HG03025 (cell line): ENCODE data around the gene SMG9.
"Not testable (repeated sequence)": the region's sequence is repeated elsewhere in the genome, so short reads cannot be mapped to it uniquely, and the experiment has no call there.

Experiments used
- ATAC-seq: cut with Tn5 transposase; IDR thresholded peaks from one replicate; pipeline ENCODE4 v1.9.1; 2021; ENCODE audit warnings: mild to moderate bottlenecking, moderate library complexity; ENCODE audit not compliant: unreplicated experiment, low FRiP score

SMG9 gene

DNA sequence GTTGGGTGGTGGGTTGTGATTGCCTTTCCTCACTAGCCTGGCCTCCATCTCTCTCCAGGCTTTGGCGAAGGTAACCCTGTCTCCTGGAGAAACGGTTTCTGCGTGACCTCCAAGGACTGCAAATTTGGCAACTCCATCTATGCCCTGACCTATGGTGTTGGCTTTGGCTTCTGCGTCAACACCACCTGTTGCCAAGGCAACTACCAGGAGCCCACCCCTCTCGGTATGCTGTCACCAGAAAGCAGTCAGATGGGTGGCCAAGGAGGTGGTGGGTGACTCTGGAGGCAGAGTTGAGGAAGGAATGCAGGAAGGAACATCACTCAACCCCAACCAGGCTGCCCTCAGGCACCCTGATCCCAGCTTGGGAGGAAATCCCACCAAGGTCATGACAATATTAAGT lies 57.5 kb downstream of the SMG9 start:
- ATAC-seq, result no peak

- no peak for ATAC-seq
Observed at GRCh38 chr19:43695985-43696704, 58.6 kb downstream of the SMG9 start.

- ATAC-seq, result no peak
Observed at GRCh38 chr19:43694553-43694952, 60.2 kb downstream of the SMG9 start.

DNA sequence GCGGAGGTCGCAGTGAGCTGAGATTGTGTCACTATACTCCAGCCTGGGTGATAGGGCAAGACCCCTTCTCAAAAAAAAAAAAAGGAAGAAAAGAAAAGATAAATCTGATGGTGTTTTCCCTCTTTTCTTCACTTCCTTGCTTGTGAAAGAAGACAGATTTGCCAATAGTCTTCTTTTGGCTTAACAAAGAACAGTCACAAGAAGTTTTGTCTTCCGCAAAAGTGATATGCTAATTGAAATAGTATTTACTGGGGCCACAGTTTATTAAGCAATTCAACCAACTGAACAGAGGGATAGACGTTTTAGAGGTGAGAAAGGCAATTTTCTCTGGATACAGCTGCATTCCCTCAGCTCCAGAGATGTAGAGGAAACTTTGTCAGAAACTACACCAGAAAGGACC lies 61.9 kb downstream of the SMG9 start:
- ATAC-seq, result no peak

- ATAC-seq, result no peak
Observed at GRCh38 chr19:43692385-43692784, 62.4 kb downstream of the SMG9 start.

GRCh38 chr19:43691755-43692154 lies 63.0 kb downstream of the SMG9 start:
- no peak for ATAC-seq

DNA sequence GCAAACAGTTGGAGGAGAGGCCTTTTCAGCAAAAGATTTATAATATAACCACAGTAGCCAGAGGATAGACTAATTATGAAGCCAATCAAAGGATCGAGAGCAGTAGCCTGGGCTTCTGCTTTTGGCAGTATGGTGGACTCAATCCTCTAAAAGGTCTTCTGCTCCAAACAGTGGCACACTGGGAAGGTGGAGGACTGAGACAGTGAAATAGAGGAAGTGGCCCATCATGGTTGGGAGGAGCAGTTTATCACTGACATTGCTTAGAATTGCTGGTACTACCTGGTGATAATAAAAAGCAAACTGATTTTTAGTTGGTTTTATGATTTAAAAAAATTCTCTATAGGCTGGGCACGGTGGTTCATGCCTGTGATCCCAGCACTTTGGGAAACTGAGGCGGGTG lies 63.9 kb downstream of the SMG9 start:
- ATAC-seq, result no peak

GRCh38 chr19:43690444-43690843 lies 64.3 kb downstream of the SMG9 start:
- no peak for ATAC-seq

- no peak for ATAC-seq
Observed at GRCh38 chr19:43688059-43688701, 66.6 kb downstream of the SMG9 start.

GRCh38 chr19:43687660-43687997 lies 67.1 kb downstream of the SMG9 start:
- no peak for ATAC-seq

DNA sequence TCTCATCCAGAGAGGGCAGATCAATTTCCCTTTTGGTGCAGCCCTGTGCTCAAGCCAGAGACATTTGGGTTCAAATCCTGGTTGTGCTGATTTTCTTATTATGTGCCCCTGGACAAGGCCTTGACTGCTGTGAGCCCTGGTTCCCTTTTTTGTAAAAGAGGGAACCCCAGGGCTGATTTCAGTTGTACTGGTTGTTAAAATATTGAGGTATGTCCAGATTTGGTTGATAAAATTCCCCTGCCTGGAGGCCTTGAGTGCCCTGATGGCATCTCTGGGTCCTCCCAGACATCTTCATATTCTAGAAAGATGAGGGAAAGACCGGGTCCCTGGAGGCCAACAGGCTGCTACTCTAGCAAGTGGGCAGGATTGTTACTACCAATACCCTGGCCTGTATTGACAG lies 70.4 kb downstream of the SMG9 start:
- ATAC-seq, result no peak

- no peak for ATAC-seq
Observed at GRCh38 chr19:43683905-43684304, 70.9 kb downstream of the SMG9 start.

DNA sequence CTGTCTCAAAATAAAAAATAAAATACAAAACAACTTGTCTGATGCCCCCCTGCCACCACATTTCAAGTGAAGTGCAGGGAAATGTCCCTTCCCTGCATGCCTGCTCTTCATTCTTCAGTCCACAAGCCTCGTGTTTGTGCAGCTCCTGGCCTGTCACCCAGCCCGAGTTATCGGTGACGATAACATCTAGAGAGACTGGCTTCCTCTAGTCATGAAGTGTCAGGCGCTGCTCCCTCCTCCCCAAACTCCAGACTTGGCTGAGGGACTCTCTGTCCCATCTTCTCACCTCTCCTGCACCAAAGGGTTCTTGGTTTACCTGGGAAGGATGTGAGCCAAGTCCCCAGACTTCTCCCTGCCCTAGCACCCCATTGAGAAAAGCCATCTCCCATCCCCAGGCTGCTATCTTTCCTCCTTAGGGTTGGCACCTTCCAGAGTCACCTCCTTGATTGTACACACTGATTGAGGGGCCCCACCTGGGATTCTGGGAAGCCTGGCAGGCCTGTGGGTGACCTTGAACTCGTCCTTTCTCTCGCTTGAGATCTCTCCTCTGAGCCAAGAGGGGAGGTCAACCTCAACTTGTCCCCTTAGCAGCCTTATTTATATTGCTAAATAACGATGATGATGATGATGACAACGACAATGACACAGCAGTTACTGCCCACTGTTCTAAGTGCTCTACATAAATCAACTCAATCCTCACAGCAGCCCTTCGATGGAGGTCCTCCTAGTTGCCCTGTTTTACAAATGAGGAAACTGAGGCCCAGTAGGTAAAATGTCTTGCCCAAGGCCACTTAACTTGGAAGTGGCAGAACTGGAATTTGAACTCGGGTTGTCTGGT lies 71.7 kb downstream of the SMG9 start:
- no peak for ATAC-seq

- not testable (repeated sequence) for ATAC-seq
Observed at GRCh38 chr19:43682269-43682668, 72.5 kb downstream of the SMG9 start.

GRCh38 chr19:43681821-43682220 lies 72.9 kb downstream of the SMG9 start:
- ATAC-seq, result no peak

GRCh38 chr19:43678512-43679261 lies 76.1 kb downstream of the SMG9 start:
- no peak for ATAC-seq
